ENCODE data around the gene UBE2E2. TPM values are rescaled to one million over a fixed set of nuclear protein-coding genes. Genes with fewer than 3 reads are reported as not detected.

The UBE2E2 gene
- polyA plus RNA-seq, 1 donor from 2014 or later = 19.8 TPM

GRCh38 chr3:23594066-23594465 lies 390.9 kb downstream of the UBE2E2 start:
- no peak for TF ChIP-seq MXI1 (conservative IDR thresholded peaks at IDR 0.05; ENCODE audit: poor library complexity, severe bottlenecking)
- no peak for TF ChIP-seq EP300 (conservative IDR thresholded peaks at IDR 0.05; ENCODE audit: poor library complexity, severe bottlenecking)
- TF ChIP-seq POLR2AphosphoS5 (IDR thresholded peaks at IDR 0.05) = no peak
- no peak for TF ChIP-seq CTCF (IDR thresholded peaks at IDR 0.05; ENCODE audit: poor library complexity, severe bottlenecking)
- TF ChIP-seq SMC3 (conservative IDR thresholded peaks at IDR 0.05; ENCODE audit: poor library complexity) = no peak
- no peak for TF ChIP-seq RAD21 (conservative IDR thresholded peaks at IDR 0.05)
- TF ChIP-seq EZH2 (IDR thresholded peaks at IDR 0.05; ENCODE audit: borderline replicate concordance, insufficient read depth, low read length, poor library complexity, severe bottlenecking) = no peak
- H3K79me2 ChIP-seq (replicated peaks; ENCODE audit: insufficient read depth, low read length) = no peaks in the 10 kb centered on the region
- no peaks in the 10 kb centered on the region for H3K36me3 ChIP-seq (ENCODE audit: insufficient read depth, low read length)
- H3K27ac ChIP-seq (ENCODE audit: low read length) = no peak overlapping the region
- no peaks in the 10 kb centered on the region for H3K27me3 ChIP-seq (ENCODE audit: insufficient read depth, low read depth, low read length)
- no peak overlapping the region for H2AFZ ChIP-seq (ENCODE audit: low read depth, low read length)
- no peak overlapping the region for H3K9ac ChIP-seq (ENCODE audit: low read length)
- no peaks in the 10 kb centered on the region for H3K9me3 ChIP-seq (ENCODE audit: low read length)
- H3F3A ChIP-seq (ENCODE audit: insufficient read depth, low read length, poor library complexity, severe bottlenecking) = no peaks in the 10 kb centered on the region
- no peaks in the 10 kb centered on the region for H4K20me1 ChIP-seq (ENCODE audit: insufficient read depth)
- no peak overlapping the region for H3K4me3 ChIP-seq (ENCODE audit: low read length)
- H3K9me2 ChIP-seq (ENCODE audit: insufficient read depth, low read length) = no peaks in the 10 kb centered on the region
- H3K4me2 ChIP-seq (ENCODE audit: low read length) = no peak overlapping the region

GRCh38 chr3:23594894-23595670 lies 392.0 kb downstream of the UBE2E2 start:
- Histone ChIP-seq H3K9ac (ENCODE audit: low read length) (no peak overlapping the region), H3K79me2 (replicated peaks; ENCODE audit: insufficient read depth, low read length) (no peaks in the 10 kb centered on the region), H3K9me2 (ENCODE audit: insufficient read depth, low read length) (no peaks in the 10 kb centered on the region), H3F3A (ENCODE audit: insufficient read depth, low read length, poor library complexity, severe bottlenecking) (no peaks in the 10 kb centered on the region), H3K27ac (ENCODE audit: low read length) (no peak overlapping the region), H3K9me3 (ENCODE audit: low read length) (no peaks in the 10 kb centered on the region), H3K4me2 (ENCODE audit: low read length) (no peak overlapping the region), H2AFZ (ENCODE audit: low read depth, low read length) (no peak overlapping the region), H3K27me3 (ENCODE audit: insufficient read depth, low read depth, low read length) (no peaks in the 10 kb centered on the region), H4K20me1 (ENCODE audit: insufficient read depth) (no peaks in the 10 kb centered on the region), H3K36me3 (ENCODE audit: insufficient read depth, low read length) (no peaks in the 10 kb centered on the region), H3K4me3 (ENCODE audit: low read length) (no peak overlapping the region)
- TF ChIP-seq CTCF (IDR thresholded peaks at IDR 0.05; ENCODE audit: poor library complexity, severe bottlenecking) (no peak), MXI1 (conservative IDR thresholded peaks at IDR 0.05; ENCODE audit: poor library complexity, severe bottlenecking) (no peak), RAD21 (conservative IDR thresholded peaks at IDR 0.05) (no peak), POLR2AphosphoS5 (IDR thresholded peaks at IDR 0.05) (no peak), SMC3 (conservative IDR thresholded peaks at IDR 0.05; ENCODE audit: poor library complexity) (no peak), REST (IDR thresholded peaks at IDR 0.05; ENCODE audit: borderline replicate concordance) (no peak), TAF1 (IDR thresholded peaks at IDR 0.05; ENCODE audit: low read depth) (no peak), EZH2 (IDR thresholded peaks at IDR 0.05; ENCODE audit: borderline replicate concordance, insufficient read depth, low read length, poor library complexity, severe bottlenecking) (no peak), EP300 (conservative IDR thresholded peaks at IDR 0.05; ENCODE audit: poor library complexity, severe bottlenecking) (no peak)
